HG02571 (cell line): Measurements from ENCODE around the gene GABRA1.

Experiments
- ATAC-seq: cut with Tn5 transposase; IDR thresholded peaks from one replicate; pipeline ENCODE4 v1.9.1; 2021; ENCODE audit warnings: mild to moderate bottlenecking, moderate library complexity; ENCODE audit not compliant: unreplicated experiment

GABRA1 gene

GRCh38 chr5:161847941-161848391, at the start of gene GABRA1:
GABRA1 (plus strand) TSS chr5:161848120; CDS start chr5:161850811, 2,691 bp downstream.
- ATAC-seq, result no peak

- no peak for ATAC-seq
These were observed 48.6 kb upstream of the GABRA1 start for GRCh38 chr5:161799316-161799715.

GRCh38 chr5:161804263-161804662, 43.7 kb upstream of the GABRA1 start:
- ATAC-seq, result no peak

GRCh38 chr5:161846746-161847145, 1.2 kb upstream of the GABRA1 start:
- no peak for ATAC-seq

- ATAC-seq, result no peak
These were observed 473 bp upstream of the GABRA1 start for GRCh38 chr5:161847447-161847846.

- ATAC-seq, result no peak
These were observed 2.6 kb downstream of the GABRA1 start for GRCh38 chr5:161850491-161850890.

- no peak for ATAC-seq
These were observed 3.9 kb downstream of the GABRA1 start for GRCh38 chr5:161851691-161852299.

- ATAC-seq, result no peak
These were observed 9.4 kb downstream of the GABRA1 start for GRCh38 chr5:161857358-161857757.

- ATAC-seq, result no peak
These were observed 15.3 kb downstream of the GABRA1 start for GRCh38 chr5:161863259-161863658.

GRCh38 chr5:161863811-161864210, 15.9 kb downstream of the GABRA1 start:
- no peak for ATAC-seq

GRCh38 chr5:161865510-161865909, 17.6 kb downstream of the GABRA1 start:
- ATAC-seq, result no peak

GRCh38 chr5:161889971-161890370, 42.1 kb downstream of the GABRA1 start:
- ATAC-seq, result no peak

GRCh38 chr5:161895514-161895913, 47.6 kb downstream of the GABRA1 start:
- ATAC-seq, result no peak

GRCh38 chr5:161897033-161897432, 49.1 kb downstream of the GABRA1 start:
- no peak for ATAC-seq

- no peak for ATAC-seq
These were observed 51.7 kb downstream of the GABRA1 start for GRCh38 chr5:161899590-161899989.

- no peak for ATAC-seq
These were observed 53.1 kb downstream of the GABRA1 start for GRCh38 chr5:161900981-161901380.

GRCh38 chr5:161921781-161922180, 73.9 kb downstream of the GABRA1 start:
- ATAC-seq, result no peak

- ATAC-seq, result no peak
These were observed 76.3 kb downstream of the GABRA1 start for GRCh38 chr5:161924270-161924669.

- ATAC-seq, result no peak
These were observed 78.0 kb downstream of the GABRA1 start for GRCh38 chr5:161925960-161926359.

GRCh38 chr5:161934486-161934885, 86.6 kb downstream of the GABRA1 start:
- ATAC-seq, result no peak

- no peak for ATAC-seq
These were observed 97.1 kb downstream of the GABRA1 start for GRCh38 chr5:161944974-161945373.

- no peak for ATAC-seq
These were observed 99.0 kb downstream of the GABRA1 start for GRCh38 chr5:161946911-161947310.
